Testis (tissue), 2 donors: ENCODE measurements around the gene GTPBP6.

Source experiments
- CTCF ChIP-seq, 3 experiments: fragments of 450-650 bp in 2 of 3; fragments of 200-600 bp in 1 of 3; sonication (generic) in 1 of 3; IDR thresholded peaks; one replicate each; pipeline ENCODE4 v1.5.1; 2016 to 2019; ENCODE audit warnings: antibody characterized with exemption in 3 of 3, mild to moderate bottlenecking in 2 of 3, moderate library complexity in 1 of 3
- POLR2A ChIP-seq: fragments of 450-650 bp; IDR thresholded peaks from one replicate; pipeline ENCODE4 v1.6.1; 2017; ENCODE audit warnings: antibody characterized with exemption, mild to moderate bottlenecking, moderate library complexity

GRCh38 chrX:340121-340520, 21.5 kb upstream of the GTPBP6 start:
- no peak for TF ChIP-seq CTCF (IDR thresholded peaks at IDR 0.05)
- no peak for TF ChIP-seq POLR2A
